Ovary (tissue), 9 donors: ENCODE data around the gene DNAJC7. TPM values are rescaled to one million over a fixed set of nuclear protein-coding genes. Genes with fewer than 3 reads are reported as not detected.

Source experiments
- DNase-seq, 5 donors: peaks; one replicate each; pipeline ENCODE4 v3.0.0-alpha.2; 2019 to 2020
- H3K27ac ChIP-seq, 2 donors: fragments of 200-600 bp; one replicate each; pipeline versions ENCODE4 v1.5.1 to v1.8.0; 2019 to 2022
- H3K27me3 ChIP-seq: fragments of 200-600 bp; one replicate; pipeline ENCODE4 v1.8.0; 2022
- H3K36me3 ChIP-seq: fragments of 200-600 bp; sonication (generic); one replicate; pipeline ENCODE4 v1.5.1; 2019
- H3K4me1 ChIP-seq: one replicate; pipeline ENCODE4 v1.8.1; 2013; ENCODE audit warnings: mild to moderate bottlenecking, moderate library complexity; ENCODE audit not compliant: insufficient read depth
- H3K4me3 ChIP-seq: fragments of 200-600 bp; sonication (generic); one replicate; pipeline ENCODE4 v1.5.1; 2017
- H3K9me3 ChIP-seq, 2 donors: fragments of 200-600 bp in 1 of 2; sonication (generic) in 1 of 2; one replicate each; pipeline versions ENCODE4 v1.5.1 to v1.8.1; 2013 to 2019; ENCODE audit warnings: mild to moderate bottlenecking in 1 of 2, moderate library complexity in 1 of 2
- EP300 ChIP-seq: sonication (generic); formaldehyde crosslinking; IDR thresholded peaks from one replicate; pipeline ENCODE4 v1.6.1; 2017; ENCODE audit warnings: antibody characterized with exemption
- POLR2A ChIP-seq: fragments of 450-650 bp; IDR thresholded peaks from one replicate; pipeline ENCODE4 v1.6.1; 2017; ENCODE audit warnings: antibody characterized with exemption, mild to moderate bottlenecking, moderate library complexity
- WGBS, 3 donors: extraction: QIAGEN DNeasy Blood & Tissue Kit in 1 of 3; methylation state at CpG; one replicate each; pipeline versions ENCODE4 v1.1.5 to v1.1.7; 2013 to 2017; 5-methylcytosine and 5-hydroxymethylcytosine counted together
- intact Hi-C, 4 donors: fragments of 100-400 bp; cut with DNase I; formaldehyde crosslinking; loops; one replicate each; pipeline versions ENCODE4 v1.11.0 to v1.15.1; 2022 to 2023
- polyA plus RNA-seq, 2 donors: library from polyadenylated mRNA; stranded (reverse); fragments of 200-250 nt in 1 of 2; fragments of 350-450 nt in 1 of 2; fragmentation: Illumina TruSeq in 1 of 2; extraction: RNeasy Lipid Tissue Mini Kit (QIAGEN cat#74804) in 1 of 2; gene quantifications; one replicate each; pipeline ENCODE4 v1.2.3, GENCODE V29; 2013 to 2014
- total RNA-seq, 7 donors: library from RNA; depleted of rRNA in 2 of 7; stranded (reverse); fragments of >200 nt in 2 of 7; fragmentation: NEBNext Ultra II Directional in 3 of 7; extraction: Animal tissue kit (Norgen Biotek cat#: 25700) in 3 of 7; gene quantifications; one replicate each; pipeline versions ENCODE4 v1.1.0 to v1.2.4, GENCODE V29; 2016 to 2023
- TF ChIP-seq, protein P1 (sequence below), 3 donors: fragments of 450-650 bp in 2 of 3; fragments of 200-600 bp in 1 of 3; IDR thresholded peaks; one replicate each; pipeline versions ENCODE4 v1.5.1 to v1.8.0; 2016 to 2022; ENCODE audit warnings: antibody characterized with exemption in 3 of 3, mild to moderate bottlenecking in 1 of 3
- donor health status: DM: no; HTN: no; CAD: no; lungs with moderate emphysema.
- donor health status: DM: no; HTN: no; CAD: no.
- donor health status: Bipolar disorder and iron deficiency.
- donor health status: DM: yes; HTN: yes; CAD: no.
- donor health status: DM: no; HTN: no; CAD: no.
- donor health status: DM: yes; HTN: yes; CAD: no.

DNAJC7 gene
- total and polyA plus RNA-seq, 9 donors = 37.7 to 102 (median 70.1) TPM

- Histone ChIP-seq H3K36me3 (no peaks in the 10 kb centered on the region), H3K9me3 (no peaks in the 10 kb centered on the region), H3K4me1 (no peaks in the 10 kb centered on the region), H3K27me3 (no peaks in the 10 kb centered on the region), H3K27ac (no peak overlapping the region), H3K4me3 (no peak overlapping the region)
- intact Hi-C loops = no loop called here
- WGBS, 3 donors = 62 to 75% (median 67%) methylated on average over 3 of the region's 3 CpGs
- TF ChIP-seq, protein P1, sequence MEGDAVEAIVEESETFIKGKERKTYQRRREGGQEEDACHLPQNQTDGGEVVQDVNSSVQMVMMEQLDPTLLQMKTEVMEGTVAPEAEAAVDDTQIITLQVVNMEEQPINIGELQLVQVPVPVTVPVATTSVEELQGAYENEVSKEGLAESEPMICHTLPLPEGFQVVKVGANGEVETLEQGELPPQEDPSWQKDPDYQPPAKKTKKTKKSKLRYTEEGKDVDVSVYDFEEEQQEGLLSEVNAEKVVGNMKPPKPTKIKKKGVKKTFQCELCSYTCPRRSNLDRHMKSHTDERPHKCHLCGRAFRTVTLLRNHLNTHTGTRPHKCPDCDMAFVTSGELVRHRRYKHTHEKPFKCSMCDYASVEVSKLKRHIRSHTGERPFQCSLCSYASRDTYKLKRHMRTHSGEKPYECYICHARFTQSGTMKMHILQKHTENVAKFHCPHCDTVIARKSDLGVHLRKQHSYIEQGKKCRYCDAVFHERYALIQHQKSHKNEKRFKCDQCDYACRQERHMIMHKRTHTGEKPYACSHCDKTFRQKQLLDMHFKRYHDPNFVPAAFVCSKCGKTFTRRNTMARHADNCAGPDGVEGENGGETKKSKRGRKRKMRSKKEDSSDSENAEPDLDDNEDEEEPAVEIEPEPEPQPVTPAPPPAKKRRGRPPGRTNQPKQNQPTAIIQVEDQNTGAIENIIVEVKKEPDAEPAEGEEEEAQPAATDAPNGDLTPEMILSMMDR (IDR thresholded peaks at IDR 0.05) = no peak
- no peak for TF ChIP-seq POLR2A
- no peak for TF ChIP-seq EP300
- DNase-seq = no peak
Observed at GRCh38 chr17:41944943-41945342, 72.3 kb downstream of the DNAJC7 start.

DNA sequence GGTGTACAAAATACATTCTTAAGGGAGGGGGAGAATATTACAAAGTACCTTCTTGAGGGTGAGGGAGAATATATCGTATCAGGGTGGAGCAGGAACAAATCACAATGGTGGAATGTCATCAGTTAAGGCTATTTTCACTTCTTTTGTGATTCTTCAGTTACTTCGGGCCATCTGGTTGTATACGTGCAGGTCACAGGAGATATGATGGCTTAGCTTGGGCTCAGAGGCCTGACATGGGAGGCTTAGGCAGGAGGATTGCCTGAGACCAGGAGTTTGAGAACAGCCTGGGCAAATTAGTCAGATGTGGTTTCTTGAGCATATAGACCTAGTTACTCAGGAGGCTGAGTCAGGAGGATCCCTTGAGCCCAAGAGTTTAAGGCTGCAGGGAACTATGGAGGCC, 73.7 kb downstream of the DNAJC7 start:
- H3K4me1 ChIP-seq = no peaks in the 10 kb centered on the region
- H3K36me3 ChIP-seq = no peaks in the 10 kb centered on the region
- no peaks in the 10 kb centered on the region for H3K27me3 ChIP-seq
- no peak for TF ChIP-seq EP300
- TF ChIP-seq POLR2A = no peak
- TF ChIP-seq, protein P1 (IDR thresholded peaks at IDR 0.05) = no peak
- WGBS, 3 donors = 92 to 95% (median 93%) methylated on average over 3 of the region's 3 CpGs
- no peak overlapping the region for H3K27ac ChIP-seq
- no peak overlapping the region for H3K4me3 ChIP-seq
- H3K9me3 ChIP-seq = no peaks in the 10 kb centered on the region
- intact Hi-C loops = no loop called here
- DNase-seq = no peak

DNA sequence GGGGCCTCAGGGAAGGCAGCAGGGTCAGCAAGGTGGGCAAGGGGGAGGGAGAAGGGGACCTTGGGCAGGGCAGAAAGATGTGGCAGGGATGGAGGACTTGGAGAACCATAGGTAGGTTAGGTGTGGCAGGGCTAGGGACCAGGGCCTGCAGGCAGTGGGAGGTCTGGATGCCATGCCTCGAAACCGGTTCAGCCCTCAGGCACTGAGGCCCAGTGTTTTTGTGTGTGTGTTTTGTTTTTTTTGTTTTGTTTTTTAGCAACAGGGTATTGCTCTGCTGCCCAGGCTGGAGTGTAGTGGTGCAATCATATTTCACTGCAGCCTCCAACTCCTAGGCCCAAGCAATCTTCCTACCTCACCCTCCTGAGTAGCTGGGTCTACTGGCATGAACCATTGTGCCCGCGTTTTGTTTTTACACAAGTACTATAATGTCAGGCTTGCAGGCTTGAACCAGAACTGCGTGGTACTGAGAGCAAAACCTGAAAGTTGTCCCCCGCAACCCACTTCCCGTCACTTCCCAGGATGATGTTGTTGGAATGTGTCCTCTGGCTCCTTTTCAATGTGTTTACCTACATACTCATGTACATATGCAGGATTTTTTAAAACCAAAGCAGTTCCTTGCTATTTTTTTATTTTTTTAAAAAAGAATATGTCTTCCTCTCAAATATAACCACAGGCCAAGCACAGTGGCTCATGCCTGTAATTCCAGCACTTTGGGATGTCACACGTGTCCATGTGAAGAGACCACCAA, 74.4 kb downstream of the DNAJC7 start:
- H3K36me3 ChIP-seq = no peaks in the 10 kb centered on the region
- no peak overlapping the region for H3K4me3 ChIP-seq
- H3K9me3 ChIP-seq = no peaks in the 10 kb centered on the region
- H3K27ac ChIP-seq = no peak overlapping the region
- intact Hi-C loops = no loop called here
- H3K27me3 ChIP-seq = no peaks in the 10 kb centered on the region
- 87 to 93% (median 93%) methylated on average over 8 of the region's 8 CpGs for WGBS, 3 donors
- DNase-seq = no peak
- TF ChIP-seq POLR2A = no peak
- TF ChIP-seq, protein P1 (IDR thresholded peaks at IDR 0.05) = no peak
- TF ChIP-seq EP300 = no peak
- no peaks in the 10 kb centered on the region for H3K4me1 ChIP-seq

GRCh38 chr17:41941168-41941567, 76.1 kb downstream of the DNAJC7 start:
- no peaks in the 10 kb centered on the region for H3K27me3 ChIP-seq
- no peak for DNase-seq
- no peak for TF ChIP-seq EP300
- TF ChIP-seq, protein P1 (IDR thresholded peaks at IDR 0.05) = no peak
- no peak for TF ChIP-seq POLR2A
- no peaks in the 10 kb centered on the region for H3K4me1 ChIP-seq
- intact Hi-C loops = no loop called here
- no peaks in the 10 kb centered on the region for H3K36me3 ChIP-seq
- H3K27ac ChIP-seq = no peak overlapping the region
- 92 to 94% (median 93%) methylated on average over 5 of the region's 5 CpGs for WGBS, 3 donors
- H3K9me3 ChIP-seq = no peaks in the 10 kb centered on the region
- no peak overlapping the region for H3K4me3 ChIP-seq
